ENCODE data around the gene C3orf20.

GRCh38 chr3:14689247-14689980 is 14.5 kb downstream of the C3orf20 start:
- TF ChIP-seq POLR2A (IDR thresholded peaks at IDR 0.05; ENCODE audit: low read length) (no peak), GATA1 (IDR thresholded peaks at IDR 0.05; ENCODE audit: low read depth, low read length) (no peak)

All from erythroblast (primary cell).